Mesenchymal stem cell (in vitro differentiated cells and primary cell): ENCODE results near the gene LOXL3.

Experiments used
- DNase-seq: peaks from one replicate; pipeline ENCODE4 v3.0.0-alpha.2; 2013
- H2AFZ ChIP-seq: one replicate; pipeline ENCODE4 v1.6.1; 2013; ENCODE audit warnings: low read depth, mild to moderate bottlenecking, control low read depth, inconsistent platforms, low read length, moderate library complexity
- H2AK5ac ChIP-seq: 2 replicates; pipeline ENCODE4 v1.6.1; 2013; ENCODE audit warnings: low read length, moderate library complexity, mild to moderate bottlenecking, inconsistent platforms; ENCODE audit not compliant: severe bottlenecking
- H2BK120ac ChIP-seq: one replicate; pipeline ENCODE4 v1.6.1; 2013; ENCODE audit warnings: low read depth, mild to moderate bottlenecking, inconsistent platforms, low read length, moderate library complexity
- H2BK12ac ChIP-seq, 2 experiments: one replicate each; pipeline ENCODE4 v1.6.1; 2013; ENCODE audit warnings: inconsistent platforms in 2 of 2, low read length in 2 of 2, mild to moderate bottlenecking in 2 of 2, moderate library complexity in 2 of 2, control low read depth in 1 of 2
- H2BK15ac ChIP-seq: one replicate; pipeline ENCODE4 v1.6.1; 2013; ENCODE audit warnings: mild to moderate bottlenecking, low read depth, inconsistent platforms; ENCODE audit not compliant: poor library complexity, severe bottlenecking
- H2BK5ac ChIP-seq: 2 replicates; pipeline ENCODE4 v1.6.1; 2013; ENCODE audit warnings: low read depth, mild to moderate bottlenecking, low read length, control low read depth, inconsistent platforms; ENCODE audit not compliant: poor library complexity, severe bottlenecking
- H3K14ac ChIP-seq, 2 experiments: one replicate each; pipeline ENCODE4 v1.6.1; 2013; ENCODE audit warnings: inconsistent platforms in 2 of 2, low read length in 2 of 2, control low read depth in 1 of 2, mild to moderate bottlenecking in 1 of 2, moderate library complexity in 1 of 2
- H3K18ac ChIP-seq, 2 experiments: one replicate each; pipeline ENCODE4 v1.6.1; 2013; ENCODE audit warnings: inconsistent platforms in 2 of 2, low read length in 2 of 2, control low read depth in 1 of 2, low read depth in 1 of 2, mild to moderate bottlenecking in 1 of 2
- H3K23ac ChIP-seq, 2 experiments: one replicate each; pipeline ENCODE4 v1.6.1; 2013; ENCODE audit warnings: inconsistent platforms in 2 of 2, low read length in 2 of 2, mild to moderate bottlenecking in 2 of 2, moderate library complexity in 2 of 2, control low read depth in 1 of 2
- H3K27ac ChIP-seq: 2 replicates; pipeline ENCODE4 v1.5.1; 2013; ENCODE audit warnings: mild to moderate bottlenecking, moderate library complexity, low read length, control low read depth, inconsistent platforms; ENCODE audit not compliant: poor library complexity, severe bottlenecking
- H3K27me3 ChIP-seq, 2 experiments: 2 replicates each; pipeline versions ENCODE4 v1.6.1 to v1.7.0; 2013; ENCODE audit warnings: low read length in 2 of 2, mild to moderate bottlenecking in 2 of 2, moderate library complexity in 2 of 2, control low read depth in 1 of 2, inconsistent platforms in 1 of 2; ENCODE audit not compliant: control insufficient read depth in 1 of 2, insufficient read depth in 1 of 2
- H3K36me3 ChIP-seq, 2 experiments: 2 replicates each; pipeline versions ENCODE4 v1.6.1 to v1.7.0; 2013; ENCODE audit warnings: low read length in 2 of 2, control low read depth in 1 of 2, inconsistent platforms in 1 of 2, low read depth in 1 of 2, mild to moderate bottlenecking in 1 of 2; ENCODE audit not compliant: insufficient read depth in 2 of 2, control insufficient read depth in 1 of 2
- H3K4ac ChIP-seq, 2 experiments: one replicate each; pipeline ENCODE4 v1.6.1; 2013; ENCODE audit warnings: inconsistent platforms in 2 of 2, low read length in 2 of 2, mild to moderate bottlenecking in 2 of 2, moderate library complexity in 2 of 2, control low read depth in 1 of 2, low read depth in 1 of 2
- H3K4me1 ChIP-seq: 2 replicates; pipeline ENCODE4 v1.6.1; 2013; ENCODE audit warnings: low read depth, low read length, control low read depth; ENCODE audit not compliant: control insufficient read depth, insufficient read depth
- H3K4me2 ChIP-seq: 2 replicates; pipeline ENCODE4 v1.6.1; 2013; ENCODE audit warnings: low read length, mild to moderate bottlenecking, inconsistent platforms; ENCODE audit not compliant: poor library complexity, severe bottlenecking
- H3K4me3 ChIP-seq, 2 experiments: 2 replicates each; pipeline versions ENCODE4 v1.5.1 to v1.7.0; 2013; ENCODE audit warnings: low read length in 2 of 2, mild to moderate bottlenecking in 2 of 2, control low read depth in 1 of 2, low read depth in 1 of 2; ENCODE audit not compliant: insufficient read depth in 1 of 2
- H3K79me1 ChIP-seq: replicated peaks from 2 replicates; pipeline ENCODE4 v1.6.1; 2013; ENCODE audit warnings: mild to moderate bottlenecking, control low read depth, low read length, inconsistent platforms; ENCODE audit not compliant: poor library complexity, severe bottlenecking
- H3K9ac ChIP-seq: 2 replicates; pipeline ENCODE4 v1.7.0; 2013; ENCODE audit warnings: mild to moderate bottlenecking, low read length, moderate library complexity
- H3K9me3 ChIP-seq: 2 replicates; pipeline ENCODE4 v1.7.0; 2013; ENCODE audit warnings: mild to moderate bottlenecking, low read length; ENCODE audit not compliant: control insufficient read depth
- H4K8ac ChIP-seq: one replicate; pipeline ENCODE4 v1.6.1; 2013; ENCODE audit warnings: inconsistent platforms, mild to moderate bottlenecking, low read length, moderate library complexity
- H4K91ac ChIP-seq: one replicate; pipeline ENCODE4 v1.6.1; 2013; ENCODE audit warnings: mild to moderate bottlenecking, low read length, inconsistent platforms
- WGBS: methylation state at CpG from one replicate; pipeline ENCODE4 v1.1.7; 2013; ENCODE audit warnings: mixed read lengths; 5-methylcytosine and 5-hydroxymethylcytosine counted together

Gene LOXL3

DNA sequence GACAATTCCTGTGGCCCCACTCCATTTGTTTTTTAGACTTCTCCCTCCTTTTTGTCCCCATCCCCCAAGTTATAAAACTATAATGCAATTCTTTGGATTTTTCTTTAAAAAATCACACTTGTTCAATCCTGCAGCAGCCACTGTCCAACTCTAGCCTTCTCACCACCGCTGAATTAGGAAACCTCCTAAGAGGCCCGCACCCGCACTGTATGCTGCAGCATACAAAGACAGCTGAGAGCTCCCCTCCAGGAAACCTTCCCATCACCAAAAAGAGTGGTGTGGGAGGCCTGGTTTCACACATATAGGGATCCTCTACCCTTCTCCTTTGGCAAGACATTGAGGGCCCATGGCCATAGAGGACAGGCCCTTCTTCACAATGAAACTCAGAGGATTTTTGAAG lies 49.2 kb downstream of the LOXL3 start:
- Histone ChIP-seq H3K27ac (no peak overlapping the region), H2BK12ac (no peak overlapping the region), H4K91ac (no peak overlapping the region), H3K4ac (peak overlapping the region in 1 of 2 experiments; percentile 17), H3K27me3 (peaks cover 0 to 29% of the 10 kb centered on the region in 2 experiments), H4K8ac (no peak overlapping the region), H2BK120ac (no peak overlapping the region), H3K18ac (no peak overlapping the region), H3K23ac (no peak overlapping the region), H2AFZ (no peak overlapping the region), H3K79me1 (peaks cover 16% of the 10 kb centered on the region), H3K4me2 (no peak overlapping the region), H2BK15ac (no peak overlapping the region), H3K14ac (no peak overlapping the region), H3K9ac (peak overlapping the region; percentile 96), H3K4me3 (peak overlapping the region in 1 of 2 experiments; percentile 90), H3K36me3 (peaks cover 15 to 19% of the 10 kb centered on the region in 2 experiments), H2BK5ac (no peak overlapping the region), H3K9me3 (no peaks in the 10 kb centered on the region), H3K4me1 (peaks cover 50% of the 10 kb centered on the region), H2AK5ac (no peak overlapping the region)
- DNase-seq: no peak
- WGBS: 96% methylated on average over 3 of the region's 3 CpGs

DNA sequence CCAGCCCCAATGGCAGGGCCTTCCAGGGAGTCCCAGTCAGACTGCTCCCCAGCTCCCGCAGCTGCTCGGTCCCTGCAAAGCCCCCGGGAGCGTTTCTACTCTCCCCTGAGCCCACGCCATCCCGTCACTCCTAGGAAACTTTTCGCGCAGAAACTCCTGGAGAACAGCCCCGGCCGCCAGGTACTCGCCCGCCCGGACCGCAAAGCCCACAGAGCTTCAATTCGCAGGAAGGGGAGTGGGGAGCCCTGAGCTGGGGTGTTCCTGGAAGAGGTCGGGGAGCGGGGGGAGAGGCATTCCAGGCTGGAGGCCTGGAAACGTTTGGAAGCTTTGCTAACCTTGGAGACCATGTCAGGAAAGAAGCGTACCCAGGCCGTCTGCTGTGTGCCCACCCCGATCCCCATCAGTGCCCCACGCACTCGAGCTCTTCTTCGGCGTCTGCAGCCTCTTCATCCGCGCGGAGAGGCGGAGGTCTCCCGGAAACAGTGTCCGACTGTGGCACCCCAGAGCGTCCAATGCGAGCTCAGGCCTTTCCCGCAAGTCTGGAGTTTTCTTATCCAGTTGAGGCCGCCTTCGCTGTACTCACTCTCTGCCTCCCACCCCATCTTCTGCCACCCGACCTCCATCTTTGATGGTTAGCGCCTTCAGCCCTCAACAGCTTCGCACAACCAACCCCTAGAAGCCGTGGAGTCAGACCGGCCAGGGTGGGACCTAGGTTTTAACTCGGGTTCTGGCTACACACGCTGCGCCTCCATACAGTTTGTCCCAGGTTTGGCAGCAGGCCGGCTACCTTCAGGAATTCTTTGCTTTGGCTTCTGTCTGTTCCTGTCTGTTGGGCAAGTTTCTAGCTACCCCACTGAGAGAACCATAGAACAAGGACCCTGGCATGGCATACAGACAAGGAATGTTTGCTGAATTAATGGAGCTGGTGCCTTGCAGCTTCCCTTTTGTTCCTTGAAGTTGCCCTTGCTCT lies 50.0 kb downstream of the LOXL3 start:
- Histone ChIP-seq H2BK5ac (no peak overlapping the region), H3K4me1 (peaks cover 58% of the 10 kb centered on the region), H2BK12ac (peak overlapping the region; percentile 87 to 91), H3K23ac (peak overlapping the region in 1 of 2 experiments; percentile 41), H3K4me3 (peak overlapping the region; percentile 64 to 90), H3K4me2 (peak overlapping the region; percentile 98), H3K14ac (peak overlapping the region in 1 of 2 experiments; percentile 84), H2BK120ac (peak overlapping the region; percentile 99), H3K9me3 (no peaks in the 10 kb centered on the region), H4K91ac (peak overlapping the region; percentile 88), H3K18ac (peak overlapping the region; percentile 89 to 96), H3K79me1 (peaks cover 16% of the 10 kb centered on the region), H3K27ac (no peak overlapping the region), H3K9ac (peak overlapping the region; percentile 96), H3K36me3 (peaks cover 15 to 19% of the 10 kb centered on the region in 2 experiments), H2AK5ac (no peak overlapping the region), H3K27me3 (peaks cover 0 to 33% of the 10 kb centered on the region in 2 experiments), H4K8ac (peak overlapping the region; percentile 87), H2BK15ac (peak overlapping the region; percentile 97), H2AFZ (no peak overlapping the region), H3K4ac (peak overlapping the region; percentile 90 to 97)
- no peak for DNase-seq
- 42% methylated on average over 45 of the region's 45 CpGs for WGBS

GRCh38 chr2:74502720-74503505 lies 50.8 kb downstream of the LOXL3 start:
- Histone ChIP-seq H4K8ac (peak overlapping the region; percentile 61), H3K27me3 (peaks cover 0 to 42% of the 10 kb centered on the region in 2 experiments), H3K4ac (peak overlapping the region; percentile 90 to 97), H2BK5ac (peak overlapping the region; percentile 10), H2BK15ac (peak overlapping the region; percentile 97), H3K4me3 (peak overlapping the region; percentile 64 to 90), H3K4me2 (peak overlapping the region; percentile 98), H2BK120ac (peak overlapping the region; percentile 99), H2AK5ac (no peak overlapping the region), H3K14ac (peak overlapping the region in 1 of 2 experiments; percentile 82), H3K4me1 (peaks cover 63% of the 10 kb centered on the region), H3K9ac (peak overlapping the region; percentile 96), H4K91ac (peak overlapping the region; percentile 96), H3K18ac (peak overlapping the region; percentile 89 to 96), H3K27ac (no peak overlapping the region), H3K9me3 (no peaks in the 10 kb centered on the region), H2BK12ac (peak overlapping the region in 1 of 2 experiments; percentile 46), H3K79me1 (peaks cover 16% of the 10 kb centered on the region), H3K23ac (no peak overlapping the region), H2AFZ (peak overlapping the region; percentile 67), H3K36me3 (peaks cover 15 to 19% of the 10 kb centered on the region in 2 experiments)
- DNase-seq: peak; percentile 88
- under 1% methylated on average over 56 of the region's 67 CpGs for WGBS
